ENCODE data around the gene TMEM171.

DNA sequence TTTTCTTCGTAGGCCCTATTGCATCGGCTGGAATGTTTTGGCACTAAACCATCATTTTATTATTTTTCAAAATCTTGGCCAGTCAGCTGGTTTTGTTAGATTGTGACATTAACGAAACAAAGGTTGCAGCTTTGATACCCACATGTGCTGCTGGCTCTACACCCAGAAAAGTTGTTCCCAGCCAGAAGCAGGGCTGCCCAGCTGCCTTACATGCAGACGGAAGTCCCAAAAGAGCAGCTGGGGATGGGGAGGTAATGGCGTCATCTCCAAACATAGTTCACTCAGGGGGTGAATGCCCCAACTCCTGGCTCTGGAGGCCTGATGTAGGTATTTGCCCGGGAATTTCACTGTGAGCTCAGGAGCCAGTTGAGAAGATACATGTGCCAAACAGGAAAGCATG is 23.3 kb downstream of the TMEM171 start:
- TF ChIP-seq CTCF (IDR thresholded peaks at IDR 0.05) (no peak), EZH2 (IDR thresholded peaks at IDR 0.05; ENCODE audit: borderline replicate concordance, insufficient read depth, low read depth, low read length, poor library complexity, severe bottlenecking) (no peak)

Data from B cell (primary cell).